Pancreas (tissue), 10 donors: Measurements from ENCODE around the gene SND1. TPM values are rescaled to one million over a fixed set of nuclear protein-coding genes. Genes with fewer than 3 reads are reported as not detected.

Experiments
- ATAC-seq, 4 donors: fragments of 200-7000 bp; cut with Tn5 transposase; one replicate each; pipeline versions ENCODE4 v1.8.0 to v1.9.1; 2020; ENCODE audit warnings: mild to moderate bottlenecking in 4 of 4, moderate library complexity in 4 of 4
- DNase-seq, 6 donors: peaks; one replicate each; pipeline ENCODE4 v3.0.0-alpha.2; 2020
- FAIRE-seq: peaks from 2 replicates; lab custom pipeline; 2012; peaks lifted over from hg19 to GRCh38; lab: Jason Lieb, UNC
- H3K27ac ChIP-seq, 4 donors: fragments of 200-600 bp; sonication (generic); 1 replicate in 3 of 4; 2 replicates in 1 of 4; pipeline versions ENCODE4 v1.5.0 to v1.8.0; 2020
- H3K27me3 ChIP-seq, 4 donors: fragments of 200-600 bp; one replicate each; pipeline ENCODE4 v1.8.0; 2021
- H3K36me3 ChIP-seq, 3 donors: fragments of 200-600 bp; sonication (generic) in 1 of 3; one replicate each; pipeline versions ENCODE4 v1.5.0 to v1.8.0; 2020 to 2021
- H3K4me1 ChIP-seq, 3 donors: fragments of 200-600 bp; one replicate each; pipeline ENCODE4 v1.8.0; 2021
- H3K4me3 ChIP-seq, 4 donors: fragments of 200-600 bp; sonication (generic) in 2 of 4; one replicate each; pipeline versions ENCODE4 v1.5.0 to v1.8.0; 2020 to 2021
- H3K9me3 ChIP-seq, 4 donors: fragments of 200-600 bp; one replicate each; pipeline ENCODE4 v1.8.0; 2021
- WGBS, 2 donors: extraction: QIAGEN DNeasy Blood & Tissue Kit; methylation state at CpG; one replicate each; pipeline ENCODE4 v1.1.7; 2013; 5-methylcytosine and 5-hydroxymethylcytosine counted together
- intact Hi-C, 3 donors: fragments of 100-400 bp; cut with DNase I; formaldehyde crosslinking; loops; one replicate each; pipeline versions ENCODE4 v1.11.1 to v1.14.2; 2022
- polyA plus RNA-seq, 2 donors: library from polyadenylated mRNA; stranded (reverse); fragments of 200-250 nt; gene quantifications; one replicate each; pipeline ENCODE4 v1.2.3, GENCODE V29; 2013
- total RNA-seq, 6 donors: library from RNA; stranded (reverse); fragmentation: NEBNext Ultra II Directional in 4 of 6; extraction: Animal tissue kit (Norgen Biotek cat#: 25700) in 4 of 6; gene quantifications; one replicate each; pipeline versions ENCODE4 v1.2.1 to v1.2.4, GENCODE V29; 2021 to 2023
- TF ChIP-seq, protein P1 (sequence below), 4 donors: fragments of 200-600 bp; sonication (generic) in 3 of 4; IDR thresholded peaks; one replicate each; pipeline versions ENCODE4 v1.5.0 to v1.8.0; 2021; ENCODE audit warnings: antibody characterized with exemption in 4 of 4
- donor health status: healthy with polysubstance abuse.
- donor health status: DM: no; HTN: no; CAD: no; lungs with moderate emphysema.
- donor health status: DM: no; HTN: no; CAD: no.
- donor health status: control.
- donor health status: control.
- donor health status: Bipolar disorder and iron deficiency.
- donor health status: DM: yes; HTN: yes; CAD: no.
- donor health status: DM: no; HTN: no; CAD: no.
- donor health status: DM: no; HTN: no; CAD: no.
- donor health status: DM: yes; HTN: yes; CAD: no.

Gene SND1
- total and polyA plus RNA-seq, 8 donors = 84.1 to 308 (median 225) TPM

DNA sequence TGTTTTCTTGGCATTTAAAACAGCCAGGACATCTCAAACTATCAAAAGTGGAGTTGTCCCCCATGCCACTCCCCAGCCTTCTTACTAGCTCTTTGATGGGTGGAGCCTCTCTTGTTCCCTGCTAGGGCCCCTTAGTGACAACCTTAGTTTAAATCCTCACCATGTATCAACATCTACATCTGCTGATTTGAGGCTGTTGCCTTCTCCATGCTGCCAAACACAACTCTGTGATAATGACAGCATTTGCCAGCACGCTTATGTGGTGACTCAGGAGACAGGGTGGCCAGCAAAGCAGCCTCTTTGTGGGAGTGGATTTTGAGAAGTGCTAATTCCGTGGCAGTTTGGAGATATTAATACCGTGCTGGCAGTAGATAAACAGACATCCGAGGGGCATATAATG, 233.8 kb downstream of the SND1 start:
- peak; percentile 46 to 62 (median 58) for ATAC-seq
- WGBS, 2 donors = 19 to 24% methylated on average over 4 of the region's 4 CpGs
- H3K27ac ChIP-seq = peak overlapping the region in 2 of 4 donors; percentile 2 to 46
- H3K4me3 ChIP-seq = no peak overlapping the region
- no peak for FAIRE-seq
- no peaks in the 10 kb centered on the region for H3K9me3 ChIP-seq
- peak in 2 of 6 donors; percentile 18 to 27 for DNase-seq
- H3K4me1 ChIP-seq = peaks cover 21 to 50% (median 26%) of the 10 kb centered on the region in 3 donors
- H3K36me3 ChIP-seq = peaks cover 0 to 10% (median 0%) of the 10 kb centered on the region in 3 donors
- no peaks in the 10 kb centered on the region for H3K27me3 ChIP-seq
- TF ChIP-seq, protein P1, sequence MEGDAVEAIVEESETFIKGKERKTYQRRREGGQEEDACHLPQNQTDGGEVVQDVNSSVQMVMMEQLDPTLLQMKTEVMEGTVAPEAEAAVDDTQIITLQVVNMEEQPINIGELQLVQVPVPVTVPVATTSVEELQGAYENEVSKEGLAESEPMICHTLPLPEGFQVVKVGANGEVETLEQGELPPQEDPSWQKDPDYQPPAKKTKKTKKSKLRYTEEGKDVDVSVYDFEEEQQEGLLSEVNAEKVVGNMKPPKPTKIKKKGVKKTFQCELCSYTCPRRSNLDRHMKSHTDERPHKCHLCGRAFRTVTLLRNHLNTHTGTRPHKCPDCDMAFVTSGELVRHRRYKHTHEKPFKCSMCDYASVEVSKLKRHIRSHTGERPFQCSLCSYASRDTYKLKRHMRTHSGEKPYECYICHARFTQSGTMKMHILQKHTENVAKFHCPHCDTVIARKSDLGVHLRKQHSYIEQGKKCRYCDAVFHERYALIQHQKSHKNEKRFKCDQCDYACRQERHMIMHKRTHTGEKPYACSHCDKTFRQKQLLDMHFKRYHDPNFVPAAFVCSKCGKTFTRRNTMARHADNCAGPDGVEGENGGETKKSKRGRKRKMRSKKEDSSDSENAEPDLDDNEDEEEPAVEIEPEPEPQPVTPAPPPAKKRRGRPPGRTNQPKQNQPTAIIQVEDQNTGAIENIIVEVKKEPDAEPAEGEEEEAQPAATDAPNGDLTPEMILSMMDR (IDR thresholded peaks at IDR 0.05) = no peak
- intact Hi-C loops = no loop called here

DNA sequence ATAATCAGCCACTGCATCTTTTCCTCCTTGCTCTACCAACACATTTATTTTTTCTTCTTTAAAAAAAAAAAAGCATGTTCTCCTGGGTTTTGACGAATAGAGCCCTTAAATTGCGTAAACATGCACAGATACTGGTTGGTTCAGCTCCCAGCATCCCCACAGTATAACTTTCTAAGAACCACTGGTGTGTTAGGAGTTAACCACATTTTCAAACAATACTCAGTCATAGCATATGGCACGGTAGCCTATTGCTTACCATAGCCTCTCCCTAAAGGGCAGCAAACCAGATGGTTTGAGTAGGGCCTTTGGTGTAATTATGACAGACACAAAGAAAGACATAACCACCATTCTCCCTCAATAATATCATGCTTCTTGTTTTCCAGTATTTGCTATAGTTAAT, 234.3 kb downstream of the SND1 start:
- 52 to 56% methylated on average over 3 of the region's 3 CpGs for WGBS, 2 donors
- peaks cover 21 to 52% (median 26%) of the 10 kb centered on the region in 3 donors for H3K4me1 ChIP-seq
- no peak for ATAC-seq
- TF ChIP-seq, protein P1 (IDR thresholded peaks at IDR 0.05) = no peak
- H3K27ac ChIP-seq = peak overlapping the region in 2 of 4 donors; percentile 2 to 46
- H3K9me3 ChIP-seq = no peaks in the 10 kb centered on the region
- H3K27me3 ChIP-seq = no peaks in the 10 kb centered on the region
- intact Hi-C loops = no loop called here
- no peak for DNase-seq
- no peak overlapping the region for H3K4me3 ChIP-seq
- FAIRE-seq = no peak
- peaks cover 0 to 10% (median 0%) of the 10 kb centered on the region in 3 donors for H3K36me3 ChIP-seq

DNA sequence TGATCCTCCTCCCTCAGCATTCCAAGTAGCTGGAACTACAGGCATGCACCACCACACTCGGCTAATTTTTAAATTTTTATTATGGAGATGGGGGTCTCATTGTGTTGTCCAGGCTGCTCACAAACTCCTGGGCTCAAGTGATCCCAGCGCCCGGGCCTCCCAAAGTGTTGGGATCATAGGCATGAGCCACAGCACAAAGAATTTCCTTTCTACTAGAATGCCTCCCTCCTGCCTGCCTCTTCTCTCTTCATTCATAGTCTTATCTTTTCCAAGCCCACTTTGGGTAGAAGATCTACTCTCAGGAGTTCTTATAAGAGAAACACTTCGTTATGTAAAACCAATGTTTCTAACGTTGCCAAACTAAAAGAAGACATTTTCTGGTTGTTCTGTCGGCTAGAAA, 235.1 kb downstream of the SND1 start:
- TF ChIP-seq, protein P1 (IDR thresholded peaks at IDR 0.05) = no peak
- H3K4me3 ChIP-seq = no peak overlapping the region
- H3K36me3 ChIP-seq = peaks cover 0 to 10% (median 0%) of the 10 kb centered on the region in 3 donors
- no peak for FAIRE-seq
- peaks cover 21 to 47% (median 26%) of the 10 kb centered on the region in 3 donors for H3K4me1 ChIP-seq
- H3K27ac ChIP-seq = no peak overlapping the region
- H3K27me3 ChIP-seq = no peaks in the 10 kb centered on the region
- intact Hi-C loops = no loop called here
- ATAC-seq = no peak
- DNase-seq = no peak
- no peaks in the 10 kb centered on the region for H3K9me3 ChIP-seq
- WGBS, 2 donors = 89 to 90% methylated on average over 6 of the region's 6 CpGs

DNA sequence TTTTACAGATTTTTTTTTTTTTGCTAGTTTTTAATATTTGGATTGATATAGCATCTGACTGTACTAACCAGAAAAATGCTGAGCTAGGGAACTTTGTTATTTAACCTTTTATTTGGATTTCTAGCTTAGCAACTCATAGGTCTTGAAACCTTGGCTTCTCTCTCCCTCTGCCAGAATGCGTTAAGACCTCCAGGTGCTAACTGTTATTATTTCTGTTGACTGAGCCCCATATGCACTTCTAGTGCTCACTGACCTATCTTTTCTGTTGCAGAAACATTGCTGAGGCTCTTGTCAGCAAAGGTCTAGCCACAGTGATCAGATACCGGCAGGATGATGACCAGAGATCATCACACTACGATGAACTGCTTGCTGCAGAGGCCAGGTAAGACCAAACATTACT, 235.6 kb downstream of the SND1 start:
- Histone ChIP-seq H3K27ac (no peak overlapping the region), H3K27me3 (no peaks in the 10 kb centered on the region), H3K36me3 (peaks cover 0 to 10% (median 0%) of the 10 kb centered on the region in 3 donors), H3K4me1 (peaks cover 21 to 44% (median 24%) of the 10 kb centered on the region in 3 donors), H3K9me3 (no peaks in the 10 kb centered on the region), H3K4me3 (no peak overlapping the region)
- 89 to 91% methylated on average over 3 of the region's 3 CpGs for WGBS, 2 donors
- TF ChIP-seq, protein P1 (IDR thresholded peaks at IDR 0.05) = no peak
- DNase-seq = no peak
- no peak for ATAC-seq
- intact Hi-C loops = no loop called here
- no peak for FAIRE-seq

DNA sequence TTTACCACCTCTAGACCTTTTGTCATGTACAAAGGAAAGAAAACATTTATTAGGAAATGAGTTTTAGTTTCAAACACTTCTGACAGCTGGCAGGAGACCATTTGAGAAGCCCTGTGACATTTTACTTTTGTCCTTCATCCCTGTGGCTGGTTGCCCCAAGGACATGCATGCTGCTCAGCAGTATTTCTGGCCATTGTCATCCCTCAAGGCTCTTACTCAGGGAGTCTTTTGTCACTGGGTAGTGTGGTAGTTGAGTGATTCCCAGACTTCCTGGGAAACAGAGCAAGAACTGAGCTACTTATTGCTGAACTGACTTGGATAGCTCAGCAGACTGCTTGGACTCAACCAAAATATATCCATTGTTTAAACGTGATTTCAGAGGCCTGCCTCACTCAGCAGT, 236.4 kb downstream of the SND1 start:
- WGBS, 2 donors = 36 to 68% methylated on average over 1 of the region's 1 CpG
- H3K4me1 ChIP-seq = peaks cover 16 to 36% (median 19%) of the 10 kb centered on the region in 3 donors
- TF ChIP-seq, protein P1 (IDR thresholded peaks at IDR 0.05) = no peak
- no peaks in the 10 kb centered on the region for H3K9me3 ChIP-seq
- H3K4me3 ChIP-seq = no peak overlapping the region
- ATAC-seq (no peak), FAIRE-seq (no peak), DNase-seq (no peak)
- H3K27me3 ChIP-seq = no peaks in the 10 kb centered on the region
- peaks cover 0 to 10% (median 0%) of the 10 kb centered on the region in 3 donors for H3K36me3 ChIP-seq
- no peak overlapping the region for H3K27ac ChIP-seq
- intact Hi-C loops = no loop called here
